Measurements from ENCODE around the gene ZFP62. TPM values are rescaled to one million over a fixed set of nuclear protein-coding genes. Genes with fewer than 3 reads are reported as not detected.

The ZFP62 gene
- total RNA-seq, 2 experiments from 2014 or later = 58.4 to 79.1 TPM

GRCh38 chr5:180853848-180854176 is 7.3 kb downstream of the ZFP62 start:
- ChIA-PET POLR2A (no interaction called here), CTCF (ENCODE audit: unreplicated experiment) (no interaction called here)
- H3K27ac ChIP-seq (ENCODE audit: low read depth, low read length, poor library complexity, severe bottlenecking) = no peak overlapping the region
- BruUV-seq (replicated peaks) = no TSS peak
- peaks cover 38% of the 10 kb centered on the region for H3K79me2 ChIP-seq (ENCODE audit: insufficient read depth, low read depth, low read length)
- H3K9me3 ChIP-seq (ENCODE audit: low read length) = no peaks in the 10 kb centered on the region
- DNase-seq (ENCODE audit: low spot score) = no peak
- TF ChIP-seq EZH2phosphoT487 (IDR thresholded peaks at IDR 0.05; ENCODE audit: borderline replicate concordance, low read depth, low read length) (no peak), CTCF (conservative IDR thresholded peaks at IDR 0.05; ENCODE audit: low read length) (no peak)
- no peak overlapping the region for H2AFZ ChIP-seq (ENCODE audit: low read length)
- no peak overlapping the region for H3K4me2 ChIP-seq (ENCODE audit: low read length)
- no peaks in the 10 kb centered on the region for H3K4me1 ChIP-seq (ENCODE audit: insufficient read depth, low read length, poor library complexity, severe bottlenecking)
- H3K9me2 ChIP-seq (ENCODE audit: insufficient read depth, low read length) = no peaks in the 10 kb centered on the region
- no peak overlapping the region for H3K4me3 ChIP-seq (ENCODE audit: low read depth, low read length, poor library complexity, severe bottlenecking)
- H3K36me3 ChIP-seq (ENCODE audit: insufficient read depth, low read length) = peaks cover 91% of the 10 kb centered on the region
- H4K20me1 ChIP-seq (ENCODE audit: insufficient read depth, low read length) = no peaks in the 10 kb centered on the region; the same call in 1 of the 2 replicates
- intact Hi-C loops (cut with micrococcal nuclease; ENCODE audit: unreplicated experiment) = no loop called here

GRCh38 chr5:180853121-180853847 is 7.8 kb downstream of the ZFP62 start:
- no peaks in the 10 kb centered on the region for H3K9me2 ChIP-seq (ENCODE audit: insufficient read depth, low read length)
- DNase-seq (ENCODE audit: low spot score) = no peak
- no peak overlapping the region for H3K4me3 ChIP-seq (ENCODE audit: low read depth, low read length, poor library complexity, severe bottlenecking)
- no peaks in the 10 kb centered on the region; the same call in 1 of the 2 replicates for H4K20me1 ChIP-seq (ENCODE audit: insufficient read depth, low read length)
- peaks cover 2% of the 10 kb centered on the region for H3K4me1 ChIP-seq (ENCODE audit: insufficient read depth, low read length, poor library complexity, severe bottlenecking)
- H3K9me3 ChIP-seq (ENCODE audit: low read length) = no peaks in the 10 kb centered on the region
- peaks cover 91% of the 10 kb centered on the region for H3K36me3 ChIP-seq (ENCODE audit: insufficient read depth, low read length)
- TF ChIP-seq CTCF (conservative IDR thresholded peaks at IDR 0.05; ENCODE audit: low read length) (no peak), EZH2phosphoT487 (IDR thresholded peaks at IDR 0.05; ENCODE audit: borderline replicate concordance, low read depth, low read length) (no peak)
- H3K79me2 ChIP-seq (ENCODE audit: insufficient read depth, low read depth, low read length) = peaks cover 33% of the 10 kb centered on the region; the same call in 1 of the 2 replicates
- H3K4me2 ChIP-seq (ENCODE audit: low read length) = no peak overlapping the region
- no peak overlapping the region for H2AFZ ChIP-seq (ENCODE audit: low read length)
- intact Hi-C loops (cut with micrococcal nuclease; ENCODE audit: unreplicated experiment) = no loop called here
- BruUV-seq (replicated peaks) = no TSS peak
- H3K27ac ChIP-seq (ENCODE audit: low read depth, low read length, poor library complexity, severe bottlenecking) = no peak overlapping the region
- ChIA-PET CTCF (ENCODE audit: unreplicated experiment) (no interaction called here), POLR2A (interaction anchor here (0.9 kb wide), 1 partner anchor 300 kb away, joined by 3 read pairs; no protein-coding TSS in a partner anchor)

- POLR2A ChIA-PET = interaction anchor here (0.7 to 0.9 kb wide), 3 partner anchors 12 to 299 kb away, joined by 3 to 4 read pairs (median 3); no protein-coding TSS in a partner anchor
- no peak overlapping the region for H3K27ac ChIP-seq (ENCODE audit: low read depth, low read length, poor library complexity, severe bottlenecking)
- peaks cover 25% of the 10 kb centered on the region; the same call in 1 of the 2 replicates for H3K79me2 ChIP-seq (ENCODE audit: insufficient read depth, low read depth, low read length)
- DNase-seq (ENCODE audit: low spot score) = no peak
- no peak overlapping the region for H3K4me2 ChIP-seq (ENCODE audit: low read length)
- BruUV-seq (replicated peaks) = no TSS peak
- H3K4me3 ChIP-seq (ENCODE audit: low read depth, low read length, poor library complexity, severe bottlenecking) = no peak overlapping the region
- TF ChIP-seq EZH2phosphoT487 (IDR thresholded peaks at IDR 0.05; ENCODE audit: borderline replicate concordance, low read depth, low read length) (no peak), CTCF (conservative IDR thresholded peaks at IDR 0.05; ENCODE audit: low read length) (no peak)
- intact Hi-C loops (cut with micrococcal nuclease; ENCODE audit: unreplicated experiment) = no loop called here
- CTCF ChIA-PET (ENCODE audit: unreplicated experiment) = no interaction called here
- H3K4me1 ChIP-seq (ENCODE audit: insufficient read depth, low read length, poor library complexity, severe bottlenecking) = peaks cover 3% of the 10 kb centered on the region
- H4K20me1 ChIP-seq (ENCODE audit: insufficient read depth, low read length) = no peaks in the 10 kb centered on the region; the same call in 1 of the 2 replicates
- peaks cover 93% of the 10 kb centered on the region for H3K36me3 ChIP-seq (ENCODE audit: insufficient read depth, low read length)
- H2AFZ ChIP-seq (ENCODE audit: low read length) = no peak overlapping the region
- no peaks in the 10 kb centered on the region for H3K9me2 ChIP-seq (ENCODE audit: insufficient read depth, low read length)
- no peaks in the 10 kb centered on the region for H3K9me3 ChIP-seq (ENCODE audit: low read length)
Observed at GRCh38 chr5:180852495-180852894, 8.6 kb downstream of the ZFP62 start.
